GM18519 (cell line): Measurements from ENCODE around the gene YAP1.
A peak's percentile ranks its signal among the peaks of the same experiment; 100 is the strongest.

ENCODE experiments used
- ATAC-seq: cut with Tn5 transposase; IDR thresholded peaks from one replicate; pipeline ENCODE4 v1.9.1; 2021; ENCODE audit warnings: mild to moderate bottlenecking, moderate library complexity; ENCODE audit not compliant: unreplicated experiment, low FRiP score

The YAP1 gene

DNA sequence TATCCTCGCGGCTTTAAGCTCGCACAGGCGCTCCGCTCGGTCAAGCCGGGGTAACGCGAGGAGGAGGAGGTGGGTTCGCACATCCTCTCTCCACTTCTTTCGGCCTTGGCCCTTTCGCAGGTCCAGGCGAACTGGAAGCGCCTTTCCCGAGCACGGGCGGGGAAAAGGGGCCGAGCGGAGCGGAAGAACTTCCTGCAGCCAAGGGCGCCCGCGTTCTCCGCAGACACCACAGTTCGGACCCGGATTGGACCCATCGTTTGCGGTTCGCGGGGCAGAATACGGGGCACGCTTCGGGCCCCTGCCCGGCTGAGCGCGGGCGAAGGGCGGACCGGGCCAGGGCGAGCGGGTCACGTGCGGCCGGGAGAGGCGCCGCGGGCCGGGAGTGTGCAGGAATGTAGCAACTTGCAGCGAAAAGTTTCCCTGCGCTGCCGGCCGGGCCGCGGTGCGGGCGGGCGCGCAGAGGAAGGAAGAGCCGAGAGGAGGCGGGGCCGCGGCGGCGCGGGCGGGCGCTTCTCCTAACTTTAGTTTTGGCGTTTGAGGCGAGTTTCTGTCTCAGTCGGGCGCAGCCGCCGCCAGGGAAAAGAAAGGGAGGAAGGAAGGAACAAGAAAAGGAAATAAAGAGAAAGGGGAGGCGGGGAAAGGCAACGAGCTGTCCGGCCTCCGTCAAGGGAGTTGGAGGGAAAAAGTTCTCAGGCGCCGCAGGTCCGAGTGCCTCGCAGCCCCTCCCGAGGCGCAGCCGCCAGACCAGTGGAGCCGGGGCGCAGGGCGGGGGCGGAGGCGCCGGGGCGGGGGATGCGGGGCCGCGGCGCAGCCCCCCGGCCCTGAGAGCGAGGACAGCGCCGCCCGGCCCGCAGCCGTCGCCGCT, at the start of gene YAP1:
YAP1 (plus strand) TSS at position 552 of the 865 bp plus-strand sequence. CDS start 402 bp downstream, outside the sequence.
- ATAC-seq: peak; percentile 73

DNA sequence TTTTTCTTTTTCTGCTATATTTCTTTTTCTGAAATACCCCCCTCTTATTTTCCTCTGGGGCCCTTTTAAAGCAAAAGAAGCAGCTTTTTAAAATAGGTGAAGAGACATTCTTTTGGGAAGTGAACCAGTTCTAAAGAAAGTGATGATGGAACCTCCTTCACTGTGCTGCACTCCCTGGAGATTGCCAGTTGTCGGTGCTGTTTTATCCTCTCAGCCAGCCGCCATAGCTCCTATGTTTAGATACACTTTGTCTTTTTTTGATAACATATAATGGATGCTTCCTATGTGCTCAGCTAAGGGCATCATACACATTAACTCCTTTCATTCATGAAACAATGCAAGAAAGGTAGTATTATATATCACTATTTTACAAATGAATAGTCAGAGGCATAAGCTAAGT, 49.0 kb upstream of the YAP1 start:
- ATAC-seq: no peak

DNA sequence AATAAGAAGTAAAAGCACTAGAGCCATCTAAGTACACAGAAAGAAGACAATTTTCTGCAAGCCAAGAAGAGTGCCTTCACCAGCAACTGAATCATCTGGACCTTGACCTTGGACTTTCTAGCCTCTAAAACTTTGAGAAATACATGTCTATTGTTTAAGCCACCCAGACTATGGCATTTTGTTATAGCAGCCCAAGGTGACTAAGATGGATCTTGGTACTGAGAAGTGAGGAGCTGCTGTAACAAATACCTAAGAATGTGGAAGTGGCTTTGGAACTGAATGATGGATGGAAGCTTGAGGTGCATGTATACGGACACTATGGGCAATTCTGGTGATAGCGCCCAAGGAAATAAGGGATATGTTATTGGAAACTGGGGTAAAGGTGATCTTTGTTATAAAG, 48.1 kb upstream of the YAP1 start:
- ATAC-seq: no peak

DNA sequence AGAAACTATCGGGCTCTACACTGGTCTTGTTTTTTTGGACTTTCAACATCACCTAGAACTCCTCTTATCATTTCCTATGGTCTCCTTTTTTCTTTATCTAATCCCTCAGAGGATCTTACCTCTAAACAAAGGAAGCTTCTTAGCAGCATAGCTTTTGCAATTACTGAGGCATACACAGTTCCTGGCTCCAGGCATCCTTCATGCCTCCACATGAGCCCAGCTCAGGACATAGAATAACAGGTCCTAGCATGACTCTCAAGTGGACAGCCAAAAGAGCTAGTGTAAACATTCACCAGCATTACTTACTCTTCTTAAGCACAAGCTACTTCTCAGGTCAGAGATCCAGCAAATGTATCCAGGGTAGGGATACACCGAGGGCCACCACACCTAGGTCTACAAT, 45.9 kb upstream of the YAP1 start:
- ATAC-seq: no peak

DNA sequence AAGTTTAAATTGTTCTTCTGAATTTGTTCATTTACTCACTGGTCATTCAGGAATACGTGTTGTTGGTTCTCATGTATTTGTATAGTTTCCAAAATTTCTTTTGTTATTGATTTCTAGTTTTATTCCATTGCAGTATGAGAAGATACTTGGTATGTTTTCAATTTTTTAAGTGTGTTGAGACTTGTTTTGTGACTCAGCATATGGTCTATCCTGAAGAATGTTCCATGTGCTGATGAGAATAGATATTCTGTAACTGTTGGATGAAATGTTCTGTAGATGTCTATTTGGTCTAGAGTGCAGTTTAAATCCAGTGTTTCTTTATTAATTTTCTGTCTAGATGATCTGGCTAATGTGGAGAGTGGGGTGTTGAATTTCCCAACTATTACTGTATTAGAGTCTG, 39.5 kb upstream of the YAP1 start:
- no peak for ATAC-seq

DNA sequence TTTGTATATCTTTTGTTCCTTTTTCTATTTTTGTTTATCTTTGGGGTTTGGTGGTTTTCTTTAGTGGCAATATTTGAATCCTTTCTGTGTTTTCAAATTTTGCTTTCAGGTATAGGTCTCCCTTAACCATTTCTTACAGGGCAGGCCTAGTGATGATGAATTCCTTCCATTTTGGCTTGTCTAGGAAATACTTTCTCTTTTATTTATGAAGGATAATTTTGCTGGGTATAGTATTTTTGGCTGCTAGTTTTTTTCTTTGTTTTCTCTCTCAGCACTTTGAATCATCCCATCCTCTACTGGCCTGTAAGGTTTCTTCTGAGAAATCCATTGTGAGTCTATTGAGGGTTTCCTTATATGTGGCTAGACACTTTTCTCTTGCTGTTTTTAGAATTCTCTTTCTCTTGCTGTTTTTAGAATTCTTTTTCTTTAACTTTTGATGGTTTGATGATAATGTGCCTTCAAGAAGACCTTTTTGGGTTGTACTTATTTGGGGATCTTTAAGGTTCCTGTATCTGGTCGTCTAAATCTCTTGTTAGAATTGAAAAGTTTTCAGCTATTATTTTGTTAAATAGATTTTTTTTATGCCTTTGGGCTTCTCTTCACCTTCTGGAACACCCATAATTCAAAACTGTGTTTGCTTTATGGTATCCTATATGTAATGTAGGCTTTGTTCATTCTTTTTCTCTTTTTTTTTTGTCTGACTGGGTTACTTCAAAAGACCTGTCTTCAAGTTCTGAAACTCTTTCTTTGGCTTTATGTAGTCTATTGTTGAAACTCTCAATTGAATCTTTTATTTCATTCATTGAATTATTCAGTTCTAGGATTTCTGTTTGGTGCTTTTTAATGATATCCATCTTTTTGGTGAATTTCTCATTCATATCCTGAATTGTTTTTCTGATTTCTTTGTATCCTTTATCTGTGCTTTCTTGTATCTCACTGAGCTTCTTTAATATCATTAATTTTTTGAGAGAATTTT, 38.5 kb upstream of the YAP1 start:
- no peak for ATAC-seq

DNA sequence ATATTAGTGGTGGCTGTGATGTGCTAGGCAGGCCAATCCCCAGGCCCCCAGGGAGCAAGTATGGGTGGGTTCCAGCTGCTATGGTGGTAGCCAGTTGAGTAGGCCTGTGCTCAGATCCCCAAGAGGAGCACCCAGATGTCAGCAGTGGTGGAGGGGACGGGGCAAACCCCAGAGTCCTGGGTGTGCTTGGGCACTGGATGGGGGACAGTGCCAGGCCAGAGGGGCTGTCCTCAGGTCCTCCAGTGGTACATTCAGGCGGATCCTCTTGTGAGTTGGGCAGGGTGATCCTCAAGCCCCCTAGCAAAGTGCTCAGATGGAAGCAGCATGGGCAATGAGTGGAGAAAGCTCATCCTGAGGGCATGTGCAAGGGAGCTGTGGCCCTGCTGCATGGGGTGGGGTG, 37.0 kb upstream of the YAP1 start:
- ATAC-seq: no peak

DNA sequence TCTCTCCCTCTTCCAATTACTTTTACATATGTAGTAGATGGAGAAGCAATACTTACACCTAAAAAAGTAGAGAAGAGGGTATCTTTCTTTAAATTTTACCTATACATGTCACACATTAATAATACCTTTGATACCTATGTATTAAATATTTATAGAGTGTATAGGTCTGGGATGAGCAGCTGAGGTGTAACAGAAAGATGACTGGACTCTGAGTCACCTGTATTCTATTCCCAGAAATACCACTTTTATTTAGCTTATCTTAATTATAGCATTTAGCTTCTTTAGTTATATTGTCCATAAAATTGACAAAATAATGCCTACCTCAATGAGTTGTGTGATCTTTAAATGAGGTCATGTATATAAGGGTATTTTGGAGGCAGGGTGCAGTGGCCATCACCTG, 30.6 kb upstream of the YAP1 start:
- no peak for ATAC-seq

DNA sequence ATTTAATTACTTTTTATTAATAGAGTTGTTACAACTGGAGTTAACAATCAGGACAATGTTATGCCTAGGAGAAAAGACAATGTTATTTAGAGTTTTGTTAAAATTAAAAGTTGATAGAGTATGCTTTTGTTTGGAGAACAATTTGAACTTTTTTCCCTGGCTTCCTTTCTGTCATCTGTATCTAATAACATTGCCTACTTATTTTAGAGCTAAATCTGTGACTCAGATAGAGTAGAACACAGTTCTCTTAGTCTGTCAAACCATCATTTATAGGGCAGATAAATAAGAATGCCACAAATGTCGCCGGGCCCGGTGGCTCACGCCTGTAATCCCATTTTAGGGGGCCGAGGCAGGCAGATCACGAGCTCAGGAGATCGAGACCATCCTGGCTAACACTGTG, 28.9 kb upstream of the YAP1 start:
- no peak for ATAC-seq

DNA sequence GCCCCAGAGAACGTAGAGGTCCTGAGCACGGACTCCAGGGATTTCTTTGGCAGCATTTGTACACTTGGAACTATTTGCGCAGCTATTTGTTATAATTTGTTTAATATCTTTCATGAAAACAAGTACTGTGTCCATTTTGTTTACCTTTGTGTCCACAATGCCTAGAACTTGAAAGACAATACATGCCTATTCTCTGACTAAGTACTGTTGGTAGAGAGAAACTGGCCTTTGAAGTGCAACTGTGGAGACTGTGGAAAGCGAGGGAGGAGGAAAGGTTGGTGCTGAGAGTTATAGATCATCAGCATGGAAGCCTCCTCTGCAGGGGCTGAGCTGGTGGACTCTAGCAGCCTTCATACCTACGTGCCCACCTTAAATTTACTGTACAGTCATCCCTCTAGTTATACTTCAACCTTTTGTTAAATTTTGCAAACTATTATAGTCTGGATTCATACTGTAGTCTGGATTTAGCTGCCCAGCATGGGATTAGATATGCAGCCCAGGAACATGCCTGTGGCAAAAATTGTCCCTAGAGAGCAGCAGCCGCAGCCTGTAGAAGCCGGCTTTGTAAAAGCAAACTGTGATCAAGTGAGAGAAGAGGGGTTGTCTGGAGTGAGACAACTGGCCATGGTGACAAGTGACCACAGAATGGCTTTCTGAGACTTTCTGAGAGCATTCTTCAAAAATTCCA, 24.2 kb upstream of the YAP1 start:
- ATAC-seq: no peak

DNA sequence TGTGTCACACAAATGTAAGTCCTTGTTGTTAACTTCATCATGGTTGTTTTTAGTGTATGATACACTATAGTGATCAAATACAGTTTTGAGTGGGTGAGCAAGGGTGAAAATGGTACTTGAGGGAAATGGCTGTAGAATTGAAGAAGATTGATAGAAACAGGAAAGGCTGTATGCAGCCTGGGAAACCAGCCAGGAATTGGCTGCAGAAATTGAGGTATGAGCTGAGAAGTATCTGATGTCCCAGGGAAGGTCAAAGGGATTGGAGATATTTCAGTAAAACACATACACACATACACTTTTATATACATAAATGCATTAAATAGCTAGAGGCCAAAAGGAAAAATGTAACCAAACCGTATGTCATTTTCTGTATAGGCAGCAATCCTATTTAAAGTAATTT, 13.1 kb upstream of the YAP1 start:
- ATAC-seq: no peak

DNA sequence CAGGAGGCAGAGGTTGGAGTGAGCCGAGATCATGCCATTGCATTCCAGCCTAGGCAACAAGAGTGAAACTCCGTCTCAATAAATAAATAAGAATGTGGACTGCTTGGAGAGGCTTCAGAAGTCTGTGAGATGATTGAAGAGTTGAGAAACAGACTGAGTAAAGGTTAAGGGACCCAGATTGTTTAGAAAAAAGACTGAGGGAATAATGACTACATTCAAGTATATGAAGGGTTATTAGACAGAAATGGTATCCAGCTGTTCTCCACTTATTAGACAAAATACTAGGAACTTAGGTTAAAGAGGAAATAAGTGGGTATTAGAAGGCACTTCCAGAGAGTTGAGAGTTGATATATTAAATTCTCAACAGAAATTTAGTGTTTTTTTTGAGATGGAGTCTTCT, 10.5 kb upstream of the YAP1 start:
- ATAC-seq: no peak

DNA sequence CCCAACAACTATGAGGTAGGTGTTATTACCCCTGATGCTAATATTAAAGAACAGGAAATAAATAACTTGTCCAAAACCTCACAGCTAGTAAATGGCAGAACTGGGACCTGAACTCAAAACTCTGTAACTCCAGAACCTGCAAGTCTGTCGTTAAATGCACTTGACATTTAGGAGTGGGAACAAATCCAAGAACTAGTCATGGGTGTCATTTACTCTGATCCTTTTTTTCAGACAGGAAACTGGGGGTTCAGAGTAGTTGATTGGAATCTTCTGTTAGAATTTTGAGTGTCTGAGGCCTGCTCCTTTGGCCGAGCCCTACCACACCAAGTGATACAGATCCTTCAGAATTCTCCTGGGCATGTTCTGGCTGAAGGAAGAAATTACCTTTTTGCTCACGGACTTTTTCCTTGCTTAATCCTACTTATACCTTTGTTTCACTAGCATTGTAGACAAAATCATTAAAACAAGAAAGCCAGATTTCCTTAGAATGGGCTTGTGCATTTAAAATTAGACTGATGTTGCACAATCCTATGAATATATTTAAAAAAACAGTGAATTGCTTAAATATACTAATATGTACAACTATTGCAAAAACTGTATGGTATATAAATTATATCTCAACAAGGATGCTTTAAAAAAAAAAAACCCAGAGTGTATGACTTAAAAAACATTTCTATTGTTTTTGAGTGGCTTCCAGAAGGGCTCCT, 1.4 kb upstream of the YAP1 start:
- no peak for ATAC-seq

DNA sequence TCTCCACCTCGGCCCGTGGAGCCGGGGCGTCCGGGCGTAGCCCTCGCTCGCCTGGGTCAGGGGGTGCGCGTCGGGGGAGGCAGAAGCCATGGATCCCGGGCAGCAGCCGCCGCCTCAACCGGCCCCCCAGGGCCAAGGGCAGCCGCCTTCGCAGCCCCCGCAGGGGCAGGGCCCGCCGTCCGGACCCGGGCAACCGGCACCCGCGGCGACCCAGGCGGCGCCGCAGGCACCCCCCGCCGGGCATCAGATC, 439 bp downstream of the YAP1 start:
- ATAC-seq: no peak

DNA sequence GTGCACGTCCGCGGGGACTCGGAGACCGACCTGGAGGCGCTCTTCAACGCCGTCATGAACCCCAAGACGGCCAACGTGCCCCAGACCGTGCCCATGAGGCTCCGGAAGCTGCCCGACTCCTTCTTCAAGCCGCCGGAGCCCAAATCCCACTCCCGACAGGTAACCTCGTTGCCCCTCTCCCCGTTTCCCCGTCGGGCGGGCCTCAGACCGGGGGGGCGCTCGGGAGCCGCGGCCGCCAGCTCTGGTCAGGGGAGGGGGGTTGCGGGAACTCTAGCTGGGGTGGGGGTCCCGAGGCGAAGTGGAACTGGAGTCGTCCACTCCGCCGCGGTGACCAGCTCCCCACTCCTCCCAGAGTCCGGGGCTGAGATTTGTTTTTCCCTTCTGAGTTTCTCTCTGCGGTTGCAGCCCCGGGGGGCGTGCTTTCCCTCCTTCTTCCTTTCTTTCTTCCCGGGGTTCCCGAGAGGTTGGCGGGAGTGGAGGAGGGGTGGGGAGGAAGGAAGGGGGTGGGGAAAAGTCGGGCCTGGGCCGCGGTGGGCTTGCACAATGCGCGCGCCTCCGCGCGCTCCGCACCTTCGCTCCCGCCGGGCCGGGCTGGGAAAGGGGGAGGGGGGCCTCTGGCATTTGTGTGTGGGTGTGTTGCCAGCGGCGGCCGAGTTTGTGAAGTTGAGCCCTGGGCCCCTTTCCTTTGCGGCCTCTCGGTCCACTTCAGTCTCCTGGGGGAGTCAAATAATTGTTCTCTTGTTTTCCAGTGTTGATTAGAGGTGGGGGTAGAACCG, 952 bp downstream of the YAP1 start:
- no peak for ATAC-seq

DNA sequence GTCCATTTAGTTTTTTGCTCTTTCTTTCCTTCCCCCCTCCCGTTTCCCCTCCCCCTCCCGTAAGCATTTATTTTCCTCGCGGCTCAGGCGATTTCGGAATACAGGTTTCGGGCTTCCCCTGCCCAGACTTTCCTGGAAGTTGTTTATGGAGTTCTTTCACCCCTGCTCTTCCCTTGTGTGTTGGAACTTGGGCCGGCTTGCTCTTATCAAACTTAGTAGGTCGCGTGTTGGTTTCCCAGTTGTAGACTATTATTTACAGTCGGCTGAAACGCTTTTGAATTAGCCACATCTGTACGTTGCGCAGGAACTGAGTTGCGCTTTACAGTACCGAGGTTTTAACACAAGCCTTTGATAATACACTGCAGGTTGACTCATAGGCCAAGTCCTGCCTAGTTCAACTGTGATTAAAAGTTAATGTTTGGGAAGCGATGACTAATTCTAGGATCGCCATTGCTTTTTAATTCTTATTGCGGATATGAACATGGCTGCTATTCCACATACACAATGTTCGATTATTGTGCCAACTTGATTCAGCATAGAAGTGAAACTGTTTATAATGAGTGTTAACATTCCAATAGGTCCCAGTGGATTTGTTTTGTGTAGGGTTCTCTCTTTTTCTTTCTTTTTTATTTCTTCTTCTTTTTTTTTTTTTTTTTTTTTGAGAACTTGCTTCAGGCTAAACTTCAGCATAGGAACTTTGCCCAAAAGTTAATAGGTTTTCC, 1.7 kb downstream of the YAP1 start:
- ATAC-seq: no peak

DNA sequence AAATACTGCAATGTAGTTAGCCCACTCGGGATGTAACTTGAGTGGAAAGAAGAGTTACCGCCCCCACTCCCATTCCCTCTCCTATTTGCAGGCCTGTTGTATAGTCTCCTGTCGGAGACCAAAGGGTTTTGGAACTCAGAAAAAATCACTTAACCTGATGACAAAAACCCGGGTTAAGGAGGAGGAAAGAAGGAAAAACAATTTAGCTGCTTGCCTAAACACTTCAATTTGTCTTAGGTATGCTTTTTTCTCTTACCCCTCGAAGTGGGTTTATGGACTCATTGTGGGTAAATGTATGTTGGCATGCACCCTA, 2.2 kb downstream of the YAP1 start:
- no peak for ATAC-seq

DNA sequence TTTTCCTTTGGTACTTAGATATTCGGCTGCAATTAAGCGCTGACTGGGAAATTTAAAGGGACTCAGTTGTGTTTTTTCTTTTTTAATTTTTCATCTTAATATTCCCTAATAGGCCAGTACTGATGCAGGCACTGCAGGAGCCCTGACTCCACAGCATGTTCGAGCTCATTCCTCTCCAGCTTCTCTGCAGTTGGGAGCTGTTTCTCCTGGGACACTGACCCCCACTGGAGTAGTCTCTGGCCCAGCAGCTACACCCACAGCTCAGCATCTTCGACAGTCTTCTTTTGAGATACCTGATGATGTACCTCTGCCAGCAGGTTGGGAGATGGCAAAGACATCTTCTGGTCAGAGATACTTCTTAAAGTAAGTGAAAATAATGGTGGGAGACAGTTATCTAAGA, 3.8 kb downstream of the YAP1 start:
- no peak for ATAC-seq

DNA sequence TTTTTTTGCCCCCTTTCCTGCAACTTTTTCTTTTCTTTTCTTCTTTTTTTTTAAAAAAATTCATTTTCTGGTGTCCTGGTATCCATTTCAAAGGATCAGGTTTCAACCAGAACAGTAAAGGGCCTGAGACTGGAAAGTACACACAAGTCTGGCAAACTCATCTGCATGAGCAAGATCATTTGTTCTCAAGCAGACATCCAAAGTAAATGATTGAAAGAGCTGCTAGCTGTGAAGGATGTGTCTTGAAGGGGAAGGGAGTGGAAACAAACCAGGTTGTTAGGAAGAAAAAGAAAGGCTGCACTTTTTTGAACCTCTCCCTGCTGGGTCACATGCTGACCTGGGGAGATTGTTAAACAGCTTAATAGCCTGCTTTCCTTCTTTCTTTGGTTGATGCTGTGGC, 5.3 kb downstream of the YAP1 start:
- ATAC-seq: no peak
